ENCODE data around the gene SH2D5.

DNA sequence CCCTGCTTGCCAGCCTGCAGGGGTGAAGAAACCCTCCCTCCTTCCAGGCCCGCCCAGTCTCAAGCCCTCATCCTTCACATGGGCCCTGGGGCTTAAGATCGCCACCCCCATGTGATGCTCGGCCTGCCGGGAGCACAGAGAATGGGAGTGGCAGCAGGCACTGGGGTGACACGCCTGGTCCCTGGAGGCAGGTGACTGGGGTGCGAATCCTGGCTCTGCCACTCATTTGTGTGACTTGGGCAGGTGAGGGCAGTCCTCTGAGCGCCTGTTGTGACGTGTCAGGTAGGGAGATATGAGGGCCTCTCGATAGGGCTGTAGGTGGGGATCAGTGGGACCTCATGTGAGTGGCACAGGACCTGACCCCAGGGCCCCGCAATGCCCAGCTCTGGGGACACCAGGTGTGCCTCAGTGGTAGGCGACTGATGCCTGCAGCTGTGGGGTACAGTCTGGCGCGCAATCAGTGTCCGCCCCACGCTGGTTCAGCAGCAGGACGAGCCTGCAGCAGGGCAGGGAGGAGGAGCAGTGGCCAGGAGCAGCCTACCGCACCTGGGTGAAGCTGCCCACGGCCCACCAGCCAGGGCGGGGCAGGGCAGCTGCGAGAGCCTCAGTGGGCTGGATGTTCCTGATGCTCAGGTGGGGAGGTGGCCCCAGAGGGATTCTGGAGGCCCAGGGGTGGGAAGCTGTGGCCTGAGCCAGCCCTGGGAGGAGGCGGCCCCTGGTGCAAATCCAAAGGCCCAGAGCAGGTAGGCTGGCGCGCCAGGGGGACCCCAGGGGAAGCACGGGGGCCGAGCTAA is 6.2 kb downstream of the SH2D5 start:
- TF ChIP-seq CTCF (IDR thresholded peaks at IDR 0.05; ENCODE audit: low read length), result no peak
- TF ChIP-seq EZH2 (optimal IDR thresholded peaks at IDR 0.05; ENCODE audit: low read depth, low read length), result no peak
- no peak for TF ChIP-seq EZH2phosphoT487 (IDR thresholded peaks at IDR 0.05; ENCODE audit: low read length)

Data from MM.1S (cell line).